Activated CD4-positive, alpha-beta T cell treated with anti-CD3 and anti-CD28 coated beads for 1 hour (primary cell): ENCODE measurements around the gene WASL.
"Not testable (repeated sequence)": the region's sequence is repeated elsewhere in the genome, so short reads cannot be mapped to it uniquely, and the experiment has no call there.

Source experiments
- DNase-seq: peaks from one replicate; pipeline ENCODE4 v3.0.0-alpha.2; 2020

Gene WASL

GRCh38 chr7:123748734-123749536, at the start of gene WASL:
Gene WASL (minus strand): TSS chr7:123749003. CDS start chr7:123748734, 269 bp downstream.
- peak; percentile 82 for DNase-seq

GRCh38 chr7:123797673-123798531, 49.1 kb upstream of the WASL start:
- DNase-seq: no peak

GRCh38 chr7:123796568-123796967, 47.8 kb upstream of the WASL start:
- DNase-seq: no peak

GRCh38 chr7:123795917-123796316, 47.1 kb upstream of the WASL start:
- no peak for DNase-seq

- not testable (repeated sequence) for DNase-seq
These were observed 46.3 kb upstream of the WASL start for GRCh38 chr7:123795116-123795515.

- DNase-seq: no peak
These were observed 43.7 kb upstream of the WASL start for GRCh38 chr7:123792547-123792946.

- DNase-seq: no peak
These were observed 42.2 kb upstream of the WASL start for GRCh38 chr7:123791001-123791400.

- DNase-seq: no peak
These were observed 41.0 kb upstream of the WASL start for GRCh38 chr7:123789817-123790216.

GRCh38 chr7:123789206-123789784, 40.5 kb upstream of the WASL start:
- DNase-seq: no peak

GRCh38 chr7:123788584-123788983, 39.8 kb upstream of the WASL start:
- DNase-seq: no peak

GRCh38 chr7:123787220-123788007, 38.6 kb upstream of the WASL start:
- DNase-seq: no peak

- no peak for DNase-seq
These were observed 35.5 kb upstream of the WASL start for GRCh38 chr7:123784263-123784662.

GRCh38 chr7:123783820-123784219, 35.0 kb upstream of the WASL start:
- DNase-seq: no peak

GRCh38 chr7:123782071-123782798, 33.4 kb upstream of the WASL start:
- DNase-seq: no peak

GRCh38 chr7:123780472-123780871, 31.7 kb upstream of the WASL start:
- not testable (repeated sequence) for DNase-seq

GRCh38 chr7:123774496-123774895, 25.7 kb upstream of the WASL start:
- no peak for DNase-seq

- DNase-seq: no peak
These were observed 24.7 kb upstream of the WASL start for GRCh38 chr7:123773481-123773880.

- DNase-seq: no peak
These were observed 23.8 kb upstream of the WASL start for GRCh38 chr7:123772652-123773051.

- DNase-seq: no peak
These were observed 23.0 kb upstream of the WASL start for GRCh38 chr7:123771846-123772245.

GRCh38 chr7:123771256-123771655, 22.5 kb upstream of the WASL start:
- no peak for DNase-seq

- no peak for DNase-seq
These were observed 21.6 kb upstream of the WASL start for GRCh38 chr7:123770378-123770777.

GRCh38 chr7:123769371-123769770, 20.6 kb upstream of the WASL start:
- no peak for DNase-seq
